H1 (cell line): ENCODE results near the gene APLP2. TPM values are rescaled to one million over a fixed set of nuclear protein-coding genes. Genes with fewer than 3 reads are reported as not detected.

Experiments used
- CTCF ChIA-PET: fragments of 300-600 bp; sonication (Branson Sonifier 250); formaldehyde crosslinking; loops from one replicate; lab custom pipeline; 2021; ENCODE audit not compliant: partially characterized antibody; lab: Charles Lee
- POLR2A ChIA-PET: fragments of 300-600 bp; sonication (Branson Sonifier 250); formaldehyde crosslinking; loops from one replicate; lab custom pipeline; 2021; ENCODE audit warnings: inconsistent platforms; ENCODE audit not compliant: partially characterized antibody; lab: Charles Lee
- DNase-seq, 2 experiments: peaks; one replicate each; pipeline versions ENCODE4 v3.0.0 to v3.0.0-alpha.2; 2010 to 2022; ENCODE audit warnings: low spot score in 2 of 2, low read depth in 1 of 2, mixed read lengths in 1 of 2
- FAIRE-seq: peaks from 2 replicates; lab custom pipeline; 2011; peaks lifted over from hg19 to GRCh38; lab: Jason Lieb, UNC
- H2AFZ ChIP-seq: 2 replicates; pipeline ENCODE4 v1.8.1; 2012; ENCODE audit warnings: low read length, inconsistent platforms
- H2AK5ac ChIP-seq: 2 replicates; pipeline ENCODE4 v1.6.1; 2013; ENCODE audit warnings: low read depth, low read length
- H2BK120ac ChIP-seq: replicated peaks from 2 replicates; pipeline ENCODE3; 2013; ENCODE audit warnings: low read depth, low read length, inconsistent platforms
- H2BK12ac ChIP-seq: 2 replicates; pipeline ENCODE4 v1.6.1; 2013; ENCODE audit warnings: low read depth, low read length
- H2BK15ac ChIP-seq: 2 replicates; pipeline ENCODE4 v1.6.1; 2013; ENCODE audit warnings: low read length
- H2BK20ac ChIP-seq: 2 replicates; pipeline ENCODE4 v1.6.1; 2013; ENCODE audit warnings: low read length
- H2BK5ac ChIP-seq: 2 replicates; pipeline ENCODE4 v1.6.1; 2013; ENCODE audit warnings: low read depth, low read length
- H3K14ac ChIP-seq: 2 replicates; pipeline ENCODE4 v1.6.1; 2013; ENCODE audit warnings: inconsistent platforms; ENCODE audit not compliant: insufficient read length
- H3K18ac ChIP-seq: 2 replicates; pipeline ENCODE4 v1.6.1; 2013; ENCODE audit warnings: low read length; ENCODE audit errors: extremely low read depth
- H3K23ac ChIP-seq: 2 replicates; pipeline ENCODE4 v1.6.1; 2013; ENCODE audit warnings: inconsistent platforms; ENCODE audit not compliant: insufficient read length
- H3K23me2 ChIP-seq: 2 replicates; pipeline ENCODE4 v1.6.1; 2013; ENCODE audit warnings: low read depth, low read length
- H3K27ac ChIP-seq: 2 replicates; pipeline ENCODE4 v1.6.1; 2011; ENCODE audit warnings: low read depth, low read length, inconsistent platforms
- H3K27me3 ChIP-seq, 4 experiments: replicated peaks in 1 of 4; 1 replicate in 1 of 4; 2 replicates in 3 of 4; pipeline versions ENCODE4 v1.6.1 to v1.8.1; 2011 to 2013; ENCODE audit warnings: low read length in 3 of 4, mild to moderate bottlenecking in 3 of 4, inconsistent platforms in 2 of 4, mixed read lengths in 2 of 4, moderate library complexity in 1 of 4; ENCODE audit not compliant: control insufficient read depth in 3 of 4, insufficient read depth in 3 of 4; ENCODE audit errors: extremely low read depth in 1 of 4
- H3K36me3 ChIP-seq, 4 experiments: 2 replicates each; pipeline versions ENCODE4 v1.6.1 to v1.8.1; 2011 to 2013; ENCODE audit warnings: mild to moderate bottlenecking in 4 of 4, low read length in 3 of 4, moderate library complexity in 2 of 4, control low read depth in 1 of 4, inconsistent platforms in 1 of 4; ENCODE audit not compliant: insufficient read depth in 4 of 4, control insufficient read depth in 2 of 4
- H3K4ac ChIP-seq: replicated peaks from 2 replicates; pipeline ENCODE3; 2013; ENCODE audit warnings: low read length, low read depth, mixed read lengths, inconsistent platforms; ENCODE audit not compliant: insufficient read length
- H3K4me1 ChIP-seq, 4 experiments: replicated peaks in 1 of 4; 1 replicate in 1 of 4; 2 replicates in 3 of 4; pipeline versions ENCODE4 v1.6.1 to v1.8.1; 2011 to 2013; ENCODE audit warnings: low read length in 3 of 4, inconsistent platforms in 2 of 4, mixed read lengths in 1 of 4; ENCODE audit not compliant: insufficient read depth in 4 of 4, control insufficient read depth in 3 of 4
- H3K4me2 ChIP-seq, 2 experiments: 2 replicates each; pipeline versions ENCODE4 v1.6.1 to v1.8.1; 2011 to 2013; ENCODE audit warnings: low read depth in 2 of 2, low read length in 2 of 2, control low read depth in 1 of 2, inconsistent platforms in 1 of 2, mild to moderate bottlenecking in 1 of 2; ENCODE audit not compliant: insufficient read depth in 1 of 2
- H3K4me3 ChIP-seq, 4 experiments: fragments of 200-600, 300-600 bp in 1 of 4; sonication (generic), shearing (Covaris generic), sonication (Bioruptor Twin) in 1 of 4; 2 replicates each; pipeline versions ENCODE4 v1.5.1 to v1.8.1; 2011 to 2016; ENCODE audit warnings: low read length in 4 of 4, low read depth in 3 of 4, control low read depth in 2 of 4, inconsistent platforms in 2 of 4, mild to moderate bottlenecking in 2 of 4, mixed read lengths in 1 of 4, moderate library complexity in 1 of 4; ENCODE audit not compliant: insufficient read depth in 2 of 4; ENCODE audit errors: extremely low read depth in 1 of 4
- H3K56ac ChIP-seq: replicated peaks from 2 replicates; pipeline ENCODE3; 2013; ENCODE audit warnings: low read depth, mild to moderate bottlenecking, mixed read lengths, low read length, inconsistent platforms; ENCODE audit not compliant: insufficient read length
- H3K79me1 ChIP-seq: 2 replicates; pipeline ENCODE4 v1.6.1; 2013; ENCODE audit warnings: low read depth, low read length, control low read depth
- H3K79me2 ChIP-seq, 2 experiments: 2 replicates each; pipeline versions ENCODE4 v1.6.1 to v1.8.1; 2012 to 2013; ENCODE audit warnings: low read length in 2 of 2, mild to moderate bottlenecking in 2 of 2, inconsistent platforms in 1 of 2; ENCODE audit not compliant: insufficient read depth in 2 of 2, control insufficient read depth in 1 of 2
- H3K9ac ChIP-seq, 4 experiments: replicated peaks in 1 of 4; 1 replicate in 1 of 4; 2 replicates in 3 of 4; pipeline versions ENCODE4 v1.6.1 to v1.8.1; 2011 to 2013; ENCODE audit warnings: low read depth in 3 of 4, low read length in 3 of 4, control low read depth in 2 of 4, mild to moderate bottlenecking in 2 of 4, moderate library complexity in 2 of 4, inconsistent platforms in 1 of 4; ENCODE audit errors: extremely low read depth in 1 of 4
- H3K9me3 ChIP-seq, 2 experiments: 2 replicates each; pipeline versions ENCODE4 v1.6.1 to v1.8.1; 2012 to 2013; ENCODE audit warnings: mild to moderate bottlenecking in 2 of 2, moderate library complexity in 2 of 2, control low read depth in 1 of 2, inconsistent platforms in 1 of 2, low read depth in 1 of 2, low read length in 1 of 2, mixed read lengths in 1 of 2; ENCODE audit not compliant: insufficient read depth in 2 of 2
- H4K20me1 ChIP-seq, 2 experiments: replicated peaks in 1 of 2; 2 replicates each; pipeline versions ENCODE3 to v1.8.1; 2011 to 2013; ENCODE audit warnings: inconsistent platforms in 2 of 2, low read length in 2 of 2, mild to moderate bottlenecking in 1 of 2; ENCODE audit not compliant: insufficient read depth in 2 of 2, control insufficient read depth in 1 of 2
- H4K5ac ChIP-seq: 2 replicates; pipeline ENCODE4 v1.6.1; 2013; ENCODE audit warnings: low read length, low read depth, mixed read lengths, inconsistent platforms; ENCODE audit not compliant: insufficient read length
- H4K8ac ChIP-seq: 2 replicates; pipeline ENCODE4 v1.8.0; 2013; ENCODE audit warnings: mild to moderate bottlenecking, moderate library complexity, low read length, inconsistent platforms; ENCODE audit not compliant: insufficient read depth; ENCODE audit errors: extremely low read depth
- H4K91ac ChIP-seq: replicated peaks from 2 replicates; pipeline ENCODE3; 2013; ENCODE audit warnings: low read length, mixed read lengths, inconsistent platforms; ENCODE audit not compliant: insufficient read length
- CBX5 ChIP-seq: fragments of 300-800, 300-1000 bp; sonication (generic); IDR thresholded peaks from 2 replicates; pipeline ENCODE4 v1.7.1; 2016; ENCODE audit warnings: antibody characterized with exemption, low read length, low read depth
- CHD2 ChIP-seq: IDR thresholded peaks from 2 replicates; pipeline ENCODE4 v1.6.1; 2012; ENCODE audit warnings: low read length, improper control_type of control experiment
- NRF1 ChIP-seq: IDR thresholded peaks from 2 replicates; pipeline ENCODE4 v1.6.1; 2011; ENCODE audit warnings: mild to moderate bottlenecking, low read depth, low read length, improper control_type of control experiment
- PHF8 ChIP-seq: fragments of 200-600 bp; sonication (generic); conservative IDR thresholded peaks from 2 replicates; pipeline ENCODE4 v1.7.1; 2012; ENCODE audit warnings: low read depth, mild to moderate bottlenecking, inconsistent platforms, low read length, moderate library complexity
- POLR2A ChIP-seq, 2 experiments: IDR thresholded peaks; 1 replicate in 1 of 2; 2 replicates in 1 of 2; pipeline ENCODE4 v1.6.1; 2011; ENCODE audit warnings: low read depth in 2 of 2, low read length in 2 of 2, mild to moderate bottlenecking in 2 of 2; ENCODE audit errors: control extremely low read depth in 1 of 2
- POLR2AphosphoS5 ChIP-seq: IDR thresholded peaks from 2 replicates; pipeline ENCODE4 v1.6.1; 2011; ENCODE audit warnings: low read depth, low read length
- POU5F1 ChIP-seq: IDR thresholded peaks from 2 replicates; pipeline ENCODE4 v1.6.1; 2011; ENCODE audit warnings: low read depth, mild to moderate bottlenecking, low read length, moderate library complexity
- RBBP5 ChIP-seq: IDR thresholded peaks from 2 replicates; pipeline ENCODE4 v1.7.1; 2012; ENCODE audit warnings: low read depth, mild to moderate bottlenecking, inconsistent platforms, low read length, moderate library complexity, borderline replicate concordance
- RFX5 ChIP-seq: IDR thresholded peaks from 2 replicates; pipeline ENCODE4 v1.6.1; 2011; ENCODE audit warnings: low read depth, low read length, improper control_type of control experiment, borderline replicate concordance
- SRF ChIP-seq: IDR thresholded peaks from 2 replicates; pipeline ENCODE4 v1.6.1; 2011; ENCODE audit warnings: mild to moderate bottlenecking, low read depth, low read length, moderate library complexity
- WGBS, 2 experiments: shearing (Covaris generic) in 1 of 2; methylation state at CpG; one replicate each; pipeline versions ENCODE4 v1.1.6 to v1.1.7; 2013 to 2015; ENCODE audit warnings: low lambda C conversion rate in 2 of 2, mixed read lengths in 2 of 2, inconsistent platforms in 1 of 2, low coverage in 1 of 2, missing lambda C conversion rate in 1 of 2; ENCODE audit not compliant: insufficient replicate concordance in 2 of 2, insufficient coverage in 1 of 2, insufficient read length in 1 of 2; ENCODE audit errors: extremely low coverage in 1 of 2, missing lambda C conversion rate in 1 of 2; 5-methylcytosine and 5-hydroxymethylcytosine counted together
- polyA plus RNA-seq, 7 experiments: library from polyadenylated mRNA; depleted of rRNA in 3 of 7; stranded (reverse) in 5 of 7; unstranded in 2 of 7; fragments of >200 nt in 5 of 7; fragments of 200-250 nt in 2 of 7; gene quantifications; 1 replicate in 5 of 7; 2 replicates in 1 of 7; 4 replicates in 1 of 7; pipeline versions ENCODE4 v1.2.1 to v1.2.3, GENCODE V29; 2011 to 2013; ENCODE audit warnings: missing spikeins in 2 of 7, mixed read lengths in 2 of 7
- total RNA-seq: library from RNA; stranded (reverse); fragmentation: NEBNext Ultra II Directional; extraction: Animal tissue kit (Norgen Biotek cat#: 25700); gene quantifications from 2 replicates; pipeline ENCODE4 v1.2.1, GENCODE V29; 2021
- TF ChIP-seq, protein P1 (sequence below): IDR thresholded peaks from 2 replicates; pipeline ENCODE4 v1.6.1; 2012; ENCODE audit warnings: low read length, inconsistent platforms

The APLP2 gene
- total and polyA plus RNA-seq, 2 of the 8 experiments (the other 6 are each of a cell fraction or from before 2014, with no cell fraction given), result 222 to 315 TPM

DNA sequence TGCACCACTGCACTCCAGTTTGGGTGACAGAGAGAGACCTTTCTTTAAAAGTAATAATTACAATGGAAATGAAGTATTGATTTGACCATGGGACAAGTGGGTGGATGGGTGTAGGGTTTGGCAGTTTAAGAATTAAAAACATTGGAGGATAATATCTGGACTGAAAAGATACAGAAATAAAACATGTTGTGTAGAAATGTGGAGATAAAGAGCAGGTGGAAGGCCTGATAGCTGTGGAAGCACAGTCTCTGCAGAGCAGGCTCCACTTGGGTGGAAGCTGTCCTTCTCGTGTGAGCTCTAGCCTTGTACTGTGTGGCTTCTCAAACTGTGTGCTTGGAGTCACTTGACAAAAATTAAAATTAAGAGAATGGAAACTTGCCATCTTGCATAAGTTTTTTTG, 25.6 kb downstream of the APLP2 start:
- H3K4me1 ChIP-seq, result no peaks in the 10 kb centered on the region
- H3K36me3 ChIP-seq, result peaks cover 0 to 5% (median 0%) of the 10 kb centered on the region in 4 experiments; a peak in 1 of 8 replicates
- no peak overlapping the region for H2BK20ac ChIP-seq
- H4K5ac ChIP-seq, result no peak overlapping the region
- no peak overlapping the region for H2BK120ac ChIP-seq
- H3K4me3 ChIP-seq, result no peak overlapping the region
- H3K79me1 ChIP-seq, result peaks cover 7% of the 10 kb centered on the region
- no peak for DNase-seq
- H3K4me2 ChIP-seq, result no peak overlapping the region
- no peak overlapping the region for H2BK15ac ChIP-seq
- no peak overlapping the region for H2BK12ac ChIP-seq
- H3K23ac ChIP-seq, result no peak overlapping the region
- H3K14ac ChIP-seq, result no peak overlapping the region
- H4K20me1 ChIP-seq, result peaks cover 0 to 7% of the 10 kb centered on the region in 2 experiments
- H3K9ac ChIP-seq, result no peak overlapping the region
- H3K27me3 ChIP-seq, result no peaks in the 10 kb centered on the region
- no peak overlapping the region for H3K56ac ChIP-seq
- no peaks in the 10 kb centered on the region for H3K23me2 ChIP-seq
- CTCF ChIA-PET, result interaction anchor here (1.3 to 1.5 kb wide), 2 partner anchors 37 to 103 kb away, joined by 3 to 5 read pairs; no protein-coding TSS in a partner anchor
- H4K91ac ChIP-seq, result no peak overlapping the region
- WGBS, 2 experiments, result 89% methylated on average over 1 of the region's 1 CpG; no CpG with 5 or more reads in 1 of the 2 experiments
- no peak overlapping the region for H2AK5ac ChIP-seq
- no peak overlapping the region for H4K8ac ChIP-seq
- peaks cover 8 to 71% of the 10 kb centered on the region in 2 experiments; a peak in 3 of 4 replicates for H3K79me2 ChIP-seq
- no peak overlapping the region for H3K27ac ChIP-seq
- no peak overlapping the region for H2BK5ac ChIP-seq
- peaks cover 0 to 10% of the 10 kb centered on the region in 2 experiments; a peak in 2 of 4 replicates for H3K9me3 ChIP-seq
- no peak overlapping the region for H2AFZ ChIP-seq
- no peak for FAIRE-seq
- H3K4ac ChIP-seq, result no peak overlapping the region
- H3K18ac ChIP-seq, result no peak overlapping the region
- POLR2A ChIA-PET, result interaction anchor here (1.3 to 3.0 kb wide), 2 partner anchors 9 to 20 kb away, joined by 3 to 11 read pairs; no protein-coding TSS in a partner anchor
- no peak for TF ChIP-seq NRF1
- no peak for TF ChIP-seq CHD2
- no peak for TF ChIP-seq POLR2A (IDR thresholded peaks at IDR 0.05; ENCODE audit: control extremely low read depth in 1 of 2, low read depth in 2 of 2, low read length in 2 of 2)
- no peak for TF ChIP-seq RBBP5
- no peak for TF ChIP-seq POLR2AphosphoS5
- no peak for TF ChIP-seq PHF8
- TF ChIP-seq, protein P1, sequence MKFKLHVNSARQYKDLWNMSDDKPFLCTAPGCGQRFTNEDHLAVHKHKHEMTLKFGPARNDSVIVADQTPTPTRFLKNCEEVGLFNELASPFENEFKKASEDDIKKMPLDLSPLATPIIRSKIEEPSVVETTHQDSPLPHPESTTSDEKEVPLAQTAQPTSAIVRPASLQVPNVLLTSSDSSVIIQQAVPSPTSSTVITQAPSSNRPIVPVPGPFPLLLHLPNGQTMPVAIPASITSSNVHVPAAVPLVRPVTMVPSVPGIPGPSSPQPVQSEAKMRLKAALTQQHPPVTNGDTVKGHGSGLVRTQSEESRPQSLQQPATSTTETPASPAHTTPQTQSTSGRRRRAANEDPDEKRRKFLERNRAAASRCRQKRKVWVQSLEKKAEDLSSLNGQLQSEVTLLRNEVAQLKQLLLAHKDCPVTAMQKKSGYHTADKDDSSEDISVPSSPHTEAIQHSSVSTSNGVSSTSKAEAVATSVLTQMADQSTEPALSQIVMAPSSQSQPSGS, result no peak
- no peak for TF ChIP-seq RFX5
- TF ChIP-seq POU5F1, result no peak
- no peak for TF ChIP-seq SRF
- TF ChIP-seq CBX5, result no peak
